Hepatocyte (in vitro differentiated cells): ENCODE results near the gene ZC3H13. TPM values are rescaled to one million over a fixed set of nuclear protein-coding genes. Genes with fewer than 3 reads are reported as not detected.

Experiments
- DNase-seq: peaks from one replicate; pipeline ENCODE4 v3.0.0-alpha.2; 2016; ENCODE audit warnings: low spot score
- H2AFZ ChIP-seq: fragments of 200-600 bp; sonication (generic); 2 replicates; pipeline ENCODE4 v1.6.0; 2016; ENCODE audit warnings: antibody characterized with exemption, mild to moderate bottlenecking
- H3K27ac ChIP-seq: fragments of 200-600 bp; sonication (generic); 2 replicates; pipeline ENCODE4 v1.5.1; 2016; ENCODE audit warnings: mild to moderate bottlenecking
- H3K27me3 ChIP-seq: fragments of 200-600 bp; sonication (generic); 2 replicates; pipeline ENCODE4 v1.6.1; 2016
- H3K36me3 ChIP-seq: fragments of 200-600 bp; sonication (generic); replicated peaks from 2 replicates; pipeline ENCODE4 v1.5.1; 2016; ENCODE audit warnings: low read depth; ENCODE audit not compliant: insufficient read depth
- H3K4me1 ChIP-seq: fragments of 200-600 bp; sonication (generic); 2 replicates; pipeline ENCODE4 v1.5.1; 2016; ENCODE audit warnings: mild to moderate bottlenecking, moderate library complexity; ENCODE audit not compliant: insufficient read depth
- H3K4me2 ChIP-seq: fragments of 200-600 bp; sonication (generic); 2 replicates; pipeline ENCODE4 v1.6.0; 2016
- H3K4me3 ChIP-seq: fragments of 200-600 bp; sonication (generic); 2 replicates; pipeline ENCODE4 v1.5.1; 2016; ENCODE audit warnings: mild to moderate bottlenecking
- H3K79me2 ChIP-seq: fragments of 200-600 bp; sonication (generic); 2 replicates; pipeline ENCODE4 v1.6.0; 2017; ENCODE audit warnings: mild to moderate bottlenecking
- H3K9me2 ChIP-seq: fragments of 200-600 bp; sonication (generic); replicated peaks from 2 replicates; pipeline ENCODE4 v1.6.0; 2017; ENCODE audit warnings: mild to moderate bottlenecking; ENCODE audit not compliant: insufficient read depth
- H3K9me3 ChIP-seq: fragments of 200-600 bp; sonication (generic); 2 replicates; pipeline ENCODE4 v1.5.1; 2016; ENCODE audit warnings: low read depth, mild to moderate bottlenecking
- H4K20me1 ChIP-seq: fragments of 200-600 bp; sonication (generic); 2 replicates; pipeline ENCODE4 v1.6.0; 2016; ENCODE audit warnings: mild to moderate bottlenecking; ENCODE audit not compliant: insufficient read depth, poor library complexity, severe bottlenecking
- EZH2 ChIP-seq: fragments of 200-600 bp; sonication (generic); IDR thresholded peaks from 2 replicates; pipeline ENCODE4 v1.6.1; 2016; ENCODE audit warnings: antibody characterized with exemption, mild to moderate bottlenecking, borderline replicate concordance
- EZH2phosphoT487 ChIP-seq: fragments of 200-600 bp; sonication (generic); IDR thresholded peaks from one replicate; pipeline ENCODE4 v1.6.1; 2018; ENCODE audit warnings: antibody characterized with exemption, mild to moderate bottlenecking, low read depth, moderate library complexity; ENCODE audit not compliant: unreplicated experiment, severe bottlenecking
- WGBS: methylation state at CpG from one replicate; pipeline ENCODE4 v1.1.6; 2016; ENCODE audit warnings: low lambda C conversion rate; ENCODE audit errors: missing lambda C conversion rate; 5-methylcytosine and 5-hydroxymethylcytosine counted together
- polyA plus RNA-seq: library from polyadenylated mRNA; unstranded; fragments of >200 nt; fragmentation: Nextera tagmentation; extraction: Ambion mirVana; gene quantifications from 2 replicates; pipeline ENCODE4 v1.2.1, GENCODE V29; 2016
- total RNA-seq: library from RNA; depleted of rRNA; stranded (reverse); fragments of >200 nt; gene quantifications from 2 replicates; pipeline ENCODE4 v1.2.3, GENCODE V29; 2014
- TF ChIP-seq, protein P1 (sequence below): fragments of 200-600 bp; sonication (generic); IDR thresholded peaks from 2 replicates; pipeline ENCODE4 v1.5.1; 2016; ENCODE audit warnings: antibody characterized with exemption, mild to moderate bottlenecking; ENCODE audit not compliant: poor library complexity

The ZC3H13 gene
- total and polyA plus RNA-seq, 2 experiments from 2014 or later, result 15.2 to 45.2 TPM

DNA sequence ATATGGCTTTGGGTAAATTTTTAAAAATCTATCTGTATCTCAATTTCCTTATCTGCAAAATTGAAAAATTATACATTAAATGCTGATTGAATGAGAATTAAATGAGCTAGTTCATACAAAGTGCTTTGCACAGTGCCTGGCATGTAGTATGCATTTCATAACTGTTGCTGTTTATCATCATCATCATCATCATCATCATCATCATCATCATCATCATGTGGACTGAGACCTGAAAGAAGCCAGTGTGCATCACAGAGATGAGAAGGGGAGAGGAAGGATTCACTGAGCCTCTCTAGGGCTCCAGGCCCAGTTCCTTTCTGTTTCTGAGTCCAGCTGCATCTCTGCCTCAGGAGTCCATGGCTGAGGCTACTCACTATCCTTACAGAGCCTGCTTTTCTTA, 6.9 kb upstream of the ZC3H13 start:
- no peak overlapping the region for H2AFZ ChIP-seq
- no peak for DNase-seq
- no peak for TF ChIP-seq EZH2phosphoT487
- TF ChIP-seq, protein P1, sequence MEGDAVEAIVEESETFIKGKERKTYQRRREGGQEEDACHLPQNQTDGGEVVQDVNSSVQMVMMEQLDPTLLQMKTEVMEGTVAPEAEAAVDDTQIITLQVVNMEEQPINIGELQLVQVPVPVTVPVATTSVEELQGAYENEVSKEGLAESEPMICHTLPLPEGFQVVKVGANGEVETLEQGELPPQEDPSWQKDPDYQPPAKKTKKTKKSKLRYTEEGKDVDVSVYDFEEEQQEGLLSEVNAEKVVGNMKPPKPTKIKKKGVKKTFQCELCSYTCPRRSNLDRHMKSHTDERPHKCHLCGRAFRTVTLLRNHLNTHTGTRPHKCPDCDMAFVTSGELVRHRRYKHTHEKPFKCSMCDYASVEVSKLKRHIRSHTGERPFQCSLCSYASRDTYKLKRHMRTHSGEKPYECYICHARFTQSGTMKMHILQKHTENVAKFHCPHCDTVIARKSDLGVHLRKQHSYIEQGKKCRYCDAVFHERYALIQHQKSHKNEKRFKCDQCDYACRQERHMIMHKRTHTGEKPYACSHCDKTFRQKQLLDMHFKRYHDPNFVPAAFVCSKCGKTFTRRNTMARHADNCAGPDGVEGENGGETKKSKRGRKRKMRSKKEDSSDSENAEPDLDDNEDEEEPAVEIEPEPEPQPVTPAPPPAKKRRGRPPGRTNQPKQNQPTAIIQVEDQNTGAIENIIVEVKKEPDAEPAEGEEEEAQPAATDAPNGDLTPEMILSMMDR, result no peak
- TF ChIP-seq EZH2, result no peak

DNA sequence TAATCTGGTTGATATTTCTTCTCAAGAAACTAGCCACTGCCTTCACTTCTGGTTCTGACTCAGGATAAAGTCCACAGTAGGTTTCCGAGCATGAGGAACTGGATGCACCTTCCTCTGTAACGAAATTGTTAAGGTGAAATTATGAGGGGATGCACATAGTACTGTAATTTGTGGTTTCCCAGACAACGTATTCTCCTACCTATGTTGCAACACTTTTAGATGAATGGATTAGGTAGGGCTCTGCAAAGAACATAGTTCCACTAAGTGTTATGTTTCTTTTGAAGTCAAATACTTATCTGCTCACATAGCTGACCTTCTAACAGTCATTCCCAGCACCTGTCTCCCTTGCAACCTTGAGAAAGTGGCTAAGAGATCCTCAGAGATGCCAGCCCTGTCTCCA, 5.7 kb upstream of the ZC3H13 start:
- TF ChIP-seq EZH2phosphoT487 (no peak), EZH2 (no peak)
- TF ChIP-seq, protein P1, result no peak
- no peak overlapping the region for H2AFZ ChIP-seq
- WGBS, result 83% methylated on average over 3 of the region's 3 CpGs

More for the DNA sequence above, 6.9 kb upstream of the ZC3H13 start:
- H3K9me2 ChIP-seq, result no peaks in the 10 kb centered on the region
- H3K9me3 ChIP-seq, result no peaks in the 10 kb centered on the region
- H3K27ac ChIP-seq, result no peak overlapping the region
- no peaks in the 10 kb centered on the region for H3K36me3 ChIP-seq
- H3K79me2 ChIP-seq, result no peaks in the 10 kb centered on the region
- no peaks in the 10 kb centered on the region for H3K4me1 ChIP-seq
- H4K20me1 ChIP-seq, result no peaks in the 10 kb centered on the region
- H3K4me3 ChIP-seq, result no peak overlapping the region
- H3K4me2 ChIP-seq, result no peak overlapping the region
- H3K27me3 ChIP-seq, result no peaks in the 10 kb centered on the region

DNA sequence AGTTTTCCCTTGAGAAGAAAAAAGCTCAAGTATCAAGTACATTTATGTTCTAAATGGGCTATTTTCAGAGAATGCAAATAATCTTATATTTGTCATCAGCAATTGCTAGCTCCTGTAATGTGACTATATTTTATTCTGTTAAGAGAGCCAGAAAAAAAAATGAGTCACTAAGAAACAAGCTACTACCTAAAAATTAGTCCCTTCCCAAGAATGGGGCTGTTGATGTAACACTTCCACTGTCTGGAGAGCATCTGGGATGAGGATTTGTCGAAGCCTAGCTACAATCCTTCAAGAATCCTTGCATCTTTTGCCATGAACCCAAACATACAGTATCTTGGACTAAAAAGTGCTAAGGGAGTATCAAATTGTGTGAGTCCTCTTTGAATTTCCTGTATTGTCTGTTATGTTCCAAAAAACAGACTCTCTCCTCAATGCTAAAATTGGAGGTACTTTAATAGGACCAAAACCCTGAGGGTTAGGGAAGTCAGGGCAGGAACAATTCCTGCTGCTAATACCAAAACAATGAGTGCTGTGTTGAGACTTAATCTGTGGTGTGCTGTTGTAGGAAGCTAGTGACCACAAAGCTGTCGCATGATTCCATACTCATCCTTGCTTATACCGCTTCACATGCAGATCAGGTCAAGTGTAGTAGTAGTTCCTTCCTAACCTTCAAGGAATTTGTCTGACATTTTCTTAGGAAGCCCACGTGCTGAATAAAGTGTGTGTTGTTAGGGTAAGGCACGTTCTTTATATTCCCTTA, 4.9 kb upstream of the ZC3H13 start:
- Histone ChIP-seq H2AFZ (no peak overlapping the region), H3K4me2 (no peak overlapping the region), H3K36me3 (no peaks in the 10 kb centered on the region), H3K79me2 (no peaks in the 10 kb centered on the region), H3K9me2 (no peaks in the 10 kb centered on the region), H3K9me3 (no peaks in the 10 kb centered on the region), H3K4me3 (no peak overlapping the region), H3K4me1 (peaks cover 5% of the 10 kb centered on the region), H3K27ac (no peak overlapping the region), H3K27me3 (no peaks in the 10 kb centered on the region), H4K20me1 (no peaks in the 10 kb centered on the region)
- DNase-seq, result no peak
- TF ChIP-seq EZH2phosphoT487, result no peak
- no peak for TF ChIP-seq EZH2
- TF ChIP-seq, protein P1, result no peak
- 66% methylated on average over 5 of the region's 5 CpGs for WGBS

More for the DNA sequence above, 5.7 kb upstream of the ZC3H13 start:
- no peak overlapping the region for H3K27ac ChIP-seq
- H3K4me3 ChIP-seq, result no peak overlapping the region
- H3K9me3 ChIP-seq, result no peaks in the 10 kb centered on the region
- no peaks in the 10 kb centered on the region for H4K20me1 ChIP-seq
- no peak overlapping the region for H3K4me2 ChIP-seq
- no peaks in the 10 kb centered on the region for H3K36me3 ChIP-seq
- DNase-seq, result no peak
- H3K9me2 ChIP-seq, result no peaks in the 10 kb centered on the region
- H3K27me3 ChIP-seq, result no peaks in the 10 kb centered on the region
- H3K4me1 ChIP-seq, result peaks cover 5% of the 10 kb centered on the region
- no peaks in the 10 kb centered on the region for H3K79me2 ChIP-seq
